Measurements from ENCODE around the gene ZNF536. TPM values are rescaled to one million over a fixed set of nuclear protein-coding genes. Genes with fewer than 3 reads are reported as not detected.
"Not testable (repeated sequence)": the region's sequence is repeated elsewhere in the genome, so short reads cannot be mapped to it uniquely, and the experiment has no call there.

The ZNF536 gene
- total RNA-seq, 1 experiment from 2014 or later: 0.41 TPM

DNA sequence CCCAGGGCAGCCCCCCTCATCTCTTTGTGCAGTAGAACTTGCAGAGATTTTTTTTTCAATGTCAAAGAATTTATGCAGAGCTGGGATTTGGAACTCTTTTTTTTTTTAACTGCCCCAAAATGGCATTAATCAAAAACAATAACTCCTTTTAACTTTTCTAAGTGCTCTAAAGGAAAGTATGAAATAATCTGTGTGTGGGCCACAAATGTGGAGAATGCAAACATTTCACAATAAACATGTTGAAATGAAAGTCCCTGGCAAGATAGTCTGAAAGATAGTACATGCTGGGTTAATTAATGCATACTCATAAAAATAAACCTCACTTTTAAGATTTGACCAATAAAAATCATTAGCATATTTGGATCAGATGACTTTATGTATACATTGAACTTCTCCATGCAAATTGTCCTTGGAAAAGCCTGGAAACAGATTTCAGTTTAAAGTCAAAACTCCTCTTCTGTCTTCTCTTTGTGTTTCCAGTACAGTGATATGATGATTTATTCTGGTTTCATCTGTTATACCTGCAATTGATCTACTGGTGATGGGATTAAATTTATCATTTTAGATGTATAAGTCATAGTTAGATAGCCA, 30.5 kb upstream of the ZNF536 start:
- no peak for DNase-seq (ENCODE audit: low spot score)

DNA sequence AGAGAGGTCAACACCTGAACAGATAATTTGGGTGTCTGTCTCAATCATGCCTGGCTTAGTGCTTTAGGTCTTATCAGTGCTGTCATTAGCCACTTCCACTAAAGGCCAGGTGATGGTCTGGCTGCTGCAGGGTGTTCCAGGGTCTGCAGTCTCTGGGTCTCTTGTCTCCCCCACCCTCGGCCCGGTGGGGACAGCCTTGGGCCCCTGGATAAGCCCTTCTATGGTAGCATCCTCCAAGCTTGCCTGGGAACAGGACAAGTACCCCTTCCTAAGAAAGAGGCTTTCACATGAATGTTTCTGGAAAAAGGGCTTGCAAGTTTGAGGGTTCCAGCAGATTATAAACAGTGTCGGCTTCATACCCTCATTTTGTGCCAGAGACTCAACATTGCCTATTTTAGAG, 29.3 kb upstream of the ZNF536 start:
- no peak for DNase-seq (ENCODE audit: low spot score)

DNA sequence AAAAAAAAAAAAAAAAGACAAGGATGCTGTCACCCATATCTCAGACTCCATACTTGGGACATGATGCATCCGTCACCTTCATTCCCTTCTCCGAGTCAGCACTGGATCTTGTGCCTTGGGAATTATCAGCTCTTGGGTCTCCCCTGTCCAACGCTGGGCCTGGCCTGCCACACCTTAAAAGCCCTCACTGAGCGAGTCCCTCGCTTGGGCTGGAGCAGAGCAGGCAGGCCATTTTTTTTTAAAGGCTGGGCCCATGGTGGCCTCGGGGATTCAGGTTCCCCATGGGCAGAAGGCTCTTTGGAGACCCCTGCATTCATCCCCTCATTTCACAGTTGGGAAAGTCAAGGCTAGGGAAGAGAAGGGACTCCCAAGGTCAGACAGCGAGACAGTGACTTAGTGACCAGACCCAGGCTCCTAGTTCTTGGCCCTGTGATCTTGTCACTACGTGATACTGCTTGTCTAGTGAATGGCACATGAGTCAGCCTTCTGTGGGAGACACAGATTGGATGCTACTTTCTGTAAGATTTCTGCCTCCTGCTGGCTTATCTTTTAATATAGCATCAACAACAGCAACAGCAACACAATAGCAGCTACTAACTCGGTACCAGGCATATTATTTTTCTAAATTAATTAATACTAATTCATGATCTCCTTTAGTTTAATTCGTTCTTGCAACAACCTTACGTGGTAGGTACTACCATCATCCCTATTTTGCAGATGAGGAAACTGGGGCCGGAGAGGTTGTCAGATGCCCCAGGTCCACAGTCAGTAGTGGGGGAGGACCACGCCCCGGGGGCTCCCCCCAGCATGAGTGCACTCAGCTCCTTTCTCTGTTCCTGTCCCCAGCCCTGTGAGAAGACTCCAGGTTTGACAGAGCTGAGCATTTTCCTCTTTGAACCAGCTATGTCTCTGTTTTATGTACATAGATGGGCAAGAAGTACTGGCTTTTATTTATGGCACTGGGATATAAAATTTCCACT, 27.4 kb upstream of the ZNF536 start:
- DNase-seq (ENCODE audit: low spot score): peak; percentile 26

GRCh38 chr19:30345686-30346085, 26.5 kb upstream of the ZNF536 start:
- DNase-seq (ENCODE audit: low spot score): no peak

GRCh38 chr19:30346468-30346867, 25.7 kb upstream of the ZNF536 start:
- not testable (repeated sequence) for DNase-seq (ENCODE audit: low spot score)

- DNase-seq (ENCODE audit: low spot score): no peak
Observed at GRCh38 chr19:30349131-30349730, 23.0 kb upstream of the ZNF536 start.

DNA sequence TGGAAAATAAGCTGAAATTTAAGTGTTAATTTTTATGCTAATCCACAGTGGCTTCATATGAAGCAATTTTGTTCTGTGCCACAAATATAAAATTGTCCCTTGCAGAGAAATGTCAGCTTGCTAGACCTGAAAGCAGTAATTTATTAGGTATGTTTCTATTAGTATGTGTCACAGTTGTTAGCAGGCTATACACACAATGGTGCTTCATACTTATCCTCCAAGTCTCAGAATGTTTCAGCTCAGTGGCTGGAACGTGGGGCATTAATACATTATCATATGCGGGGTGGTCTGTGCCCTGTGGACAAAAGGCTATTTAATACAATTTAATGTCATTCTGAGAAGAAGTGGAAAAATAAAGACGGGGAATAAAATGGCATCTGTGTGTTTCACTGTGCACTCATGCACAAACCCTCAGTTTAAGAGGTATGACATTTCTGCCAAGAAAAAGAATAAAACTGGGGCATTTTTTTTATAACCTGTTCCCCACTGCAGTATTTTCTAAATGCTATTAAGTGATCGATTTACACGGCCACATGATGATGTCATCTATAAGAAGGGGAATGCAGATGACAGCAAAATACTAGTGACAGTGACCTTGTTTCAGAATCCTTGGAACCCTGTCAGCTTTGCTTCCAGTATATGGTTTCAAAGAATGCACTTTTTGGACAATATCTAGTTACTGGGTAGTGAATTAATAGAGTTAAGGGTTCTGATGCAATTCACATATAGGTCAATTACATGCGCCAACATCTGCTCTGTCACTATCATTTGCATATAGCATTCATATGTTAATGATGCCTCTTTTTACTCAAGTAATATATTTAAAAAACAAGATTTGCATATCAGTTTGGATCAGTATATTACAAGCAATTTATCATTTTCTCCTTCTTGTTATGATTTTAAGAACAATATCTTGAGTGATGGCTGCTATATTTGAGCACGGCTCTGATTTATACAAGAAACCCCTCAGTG, 21.2 kb upstream of the ZNF536 start:
- DNase-seq (ENCODE audit: low spot score): no peak

- no peak for DNase-seq (ENCODE audit: low spot score)
Observed at GRCh38 chr19:30351774-30352173, 20.4 kb upstream of the ZNF536 start.

- no peak for DNase-seq (ENCODE audit: low spot score)
Observed at GRCh38 chr19:30353394-30353945, 18.7 kb upstream of the ZNF536 start.

DNA sequence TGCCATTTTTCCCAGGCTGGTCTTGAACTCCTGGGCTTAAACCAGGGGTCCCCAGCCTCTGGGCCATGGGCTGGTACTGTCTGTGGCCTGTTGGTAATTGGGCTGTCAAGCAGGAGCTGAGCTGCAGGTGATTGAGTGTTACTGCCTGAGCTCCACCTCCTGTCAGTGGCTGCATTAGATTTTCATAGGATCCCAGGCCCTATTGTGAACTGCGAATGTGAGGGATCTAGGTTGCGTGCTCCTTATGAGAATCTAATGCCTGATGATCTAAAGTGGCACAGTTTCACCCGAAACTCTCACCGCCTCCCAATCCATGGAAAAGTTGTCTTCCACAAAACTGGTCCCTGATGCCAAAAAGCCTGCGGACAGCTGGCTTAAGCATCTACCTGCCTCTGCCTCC, 16.6 kb upstream of the ZNF536 start:
- no peak for DNase-seq (ENCODE audit: low spot score)

- DNase-seq (ENCODE audit: low spot score): no peak
Observed at GRCh38 chr19:30356951-30357579, 15.1 kb upstream of the ZNF536 start.

GRCh38 chr19:30357580-30357954, 14.6 kb upstream of the ZNF536 start:
- no peak for DNase-seq (ENCODE audit: low spot score)

GRCh38 chr19:30358319-30358718, 13.9 kb upstream of the ZNF536 start:
- DNase-seq (ENCODE audit: low spot score): no peak

DNA sequence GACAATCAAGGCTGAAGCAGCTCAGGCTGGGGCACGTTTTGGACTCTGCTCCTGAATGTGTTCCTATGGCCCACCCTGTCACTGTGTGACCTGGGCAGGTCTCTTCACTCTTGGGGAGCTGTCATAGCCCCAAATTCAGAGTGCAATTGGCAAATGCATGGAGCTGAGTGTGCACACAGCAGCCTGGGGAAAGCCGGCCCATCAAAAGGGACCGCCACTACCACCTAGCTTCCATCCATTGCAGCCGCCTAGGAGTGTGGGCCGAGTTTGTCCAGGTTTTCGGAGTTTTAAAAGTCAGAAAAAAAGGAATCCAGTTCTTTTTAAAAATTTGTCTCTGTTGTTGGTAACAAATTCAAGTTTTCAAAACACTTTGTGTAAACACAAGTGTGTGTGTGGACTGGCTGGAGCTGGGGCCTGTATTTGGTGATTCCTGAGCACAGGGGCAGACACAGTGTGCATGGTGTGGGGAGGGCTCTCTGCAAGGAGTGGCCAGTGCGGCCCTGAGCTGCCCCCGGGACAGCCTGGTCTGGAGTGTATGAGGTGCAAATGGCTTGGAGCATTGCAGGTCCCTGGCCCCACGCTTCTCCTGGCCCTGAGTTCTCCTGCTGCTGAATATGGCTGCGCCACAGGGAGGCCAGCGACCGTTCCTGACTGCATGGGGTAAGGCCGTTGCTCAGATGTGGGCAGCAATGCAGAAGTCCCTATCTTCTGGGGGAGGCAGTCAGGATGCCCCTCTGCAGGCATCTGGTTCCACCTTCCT, 13.2 kb upstream of the ZNF536 start:
- no peak for DNase-seq (ENCODE audit: low spot score)

DNA sequence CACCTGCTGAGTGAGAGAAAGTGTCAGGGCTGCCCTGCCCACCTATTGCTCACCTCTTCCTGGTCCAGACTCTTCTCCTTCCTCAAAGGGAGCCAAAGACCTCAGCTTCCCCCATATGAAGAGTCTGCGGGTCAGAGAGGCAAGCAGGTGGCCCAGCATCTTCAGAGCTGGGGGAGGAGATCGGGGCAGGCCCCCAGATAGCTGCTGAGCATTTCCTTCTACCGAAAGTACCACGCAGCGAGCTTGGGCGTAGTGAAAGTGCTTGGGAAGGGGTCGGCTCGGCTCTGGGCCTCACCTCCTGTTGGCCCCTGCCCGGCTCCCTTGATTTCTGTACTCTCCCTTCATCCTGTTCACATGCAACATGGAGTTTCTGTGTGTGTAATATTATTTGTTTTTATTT, 12.2 kb upstream of the ZNF536 start:
- no peak for DNase-seq (ENCODE audit: low spot score)

DNA sequence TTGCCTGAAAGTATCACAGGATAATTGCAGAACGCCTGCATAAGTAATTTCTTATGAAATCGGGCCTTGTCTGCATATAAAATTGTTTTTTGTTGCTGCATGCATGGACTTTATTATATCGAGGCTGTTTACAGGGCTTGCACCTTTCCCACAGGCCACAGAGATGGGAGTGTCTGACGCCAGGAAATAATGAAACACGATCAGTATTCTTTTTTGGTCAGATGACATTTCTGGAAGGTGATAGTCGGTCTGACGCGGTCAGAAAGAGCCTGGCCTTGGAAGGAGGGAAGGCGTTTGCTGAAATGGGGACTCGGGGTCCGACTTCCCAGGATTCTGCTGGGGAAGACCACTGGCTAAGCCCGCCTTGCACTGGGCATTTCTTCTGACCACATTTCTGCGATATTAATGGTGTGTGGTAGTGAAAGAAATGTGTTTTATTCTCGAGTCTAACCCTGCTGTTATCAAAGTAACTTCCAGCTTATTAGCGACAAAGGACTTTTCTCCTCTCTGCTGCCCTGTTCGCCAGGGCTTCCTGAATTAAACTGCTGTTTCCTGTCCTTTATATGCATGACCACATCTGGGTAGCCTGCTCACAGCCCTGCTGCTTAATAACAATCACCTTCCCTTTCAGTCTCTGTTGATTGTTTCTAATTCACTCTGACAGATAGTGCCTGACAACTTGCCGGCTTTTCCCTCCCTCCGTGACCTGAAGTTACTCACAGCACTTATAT, 11.6 kb upstream of the ZNF536 start:
- DNase-seq (ENCODE audit: low spot score): no peak

GRCh38 chr19:30361107-30361447, 11.1 kb upstream of the ZNF536 start:
- DNase-seq (ENCODE audit: low spot score): no peak

GRCh38 chr19:30361721-30362120, 10.5 kb upstream of the ZNF536 start:
- no peak for DNase-seq (ENCODE audit: low spot score)

- peak; percentile 92 for DNase-seq (ENCODE audit: low spot score)
Observed at GRCh38 chr19:30362156-30362754, 9.9 kb upstream of the ZNF536 start.
